Epithelial cell of prostate (primary cell): Measurements from ENCODE around the gene ZNF679.
A peak's percentile ranks its signal among the peaks of the same experiment; 100 is the strongest.
"Not testable (repeated sequence)": the region's sequence is repeated elsewhere in the genome, so short reads cannot be mapped to it uniquely, and the experiment has no call there.

Source experiments
- DNase-seq: peaks from one replicate; pipeline ENCODE4 v3.0.0-alpha.2; 2011; ENCODE audit warnings: low read depth, low spot score
- H3K27ac ChIP-seq: fragments of 450-650 bp; 2 replicates; pipeline ENCODE4 v1.5.1; 2017; ENCODE audit warnings: mild to moderate bottlenecking

The ZNF679 gene

DNA sequence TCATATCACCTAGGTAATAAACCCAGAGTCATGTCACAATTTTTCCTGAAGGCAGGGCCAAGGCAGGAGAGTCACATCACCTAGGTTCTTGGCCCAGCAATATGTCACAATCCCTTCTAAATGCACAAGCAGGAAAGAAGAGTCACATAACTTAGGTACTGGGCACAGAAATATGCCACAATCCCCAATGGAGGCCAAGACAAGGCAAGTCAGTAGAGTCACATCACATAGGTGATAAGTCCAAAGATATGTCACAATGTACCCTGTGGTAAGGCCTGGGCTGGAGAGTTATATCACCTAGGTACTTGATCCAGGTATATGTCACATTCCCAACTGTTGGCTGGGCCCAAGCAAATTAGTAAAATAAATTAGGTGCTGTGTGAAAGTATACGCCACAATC is at the start of gene ZNF679:
Gene ZNF679 (plus strand): TSS at position 301 of the 400 bp plus-strand sequence. CDS start 20,644 bp downstream, outside the sequence.
- not testable (repeated sequence) for DNase-seq, H3K27ac ChIP-seq

DNA sequence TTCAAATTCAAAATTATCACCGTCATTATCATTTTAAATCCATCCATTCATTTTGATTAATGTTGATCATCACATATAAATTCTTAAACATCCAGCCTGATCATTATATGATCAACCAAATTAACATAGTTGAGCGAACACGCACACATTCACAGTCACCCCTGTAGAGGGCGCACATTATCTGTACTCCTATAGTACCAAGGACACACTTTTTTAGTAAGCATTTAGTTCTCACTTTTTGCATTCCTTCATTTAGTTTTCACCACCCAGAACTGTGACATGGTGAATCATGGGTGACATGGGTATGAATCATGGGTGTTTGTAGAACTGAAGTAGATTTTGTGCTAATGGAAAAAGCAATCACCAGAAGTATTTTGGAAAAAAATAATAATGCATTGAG is 47.3 kb upstream of the ZNF679 start:
- DNase-seq: no peak
- no peak overlapping the region for H3K27ac ChIP-seq

- DNase-seq: no peak
- H3K27ac ChIP-seq: no peak overlapping the region
Observed at GRCh38 chr7:64181586-64181985, 46.7 kb upstream of the ZNF679 start.

DNA sequence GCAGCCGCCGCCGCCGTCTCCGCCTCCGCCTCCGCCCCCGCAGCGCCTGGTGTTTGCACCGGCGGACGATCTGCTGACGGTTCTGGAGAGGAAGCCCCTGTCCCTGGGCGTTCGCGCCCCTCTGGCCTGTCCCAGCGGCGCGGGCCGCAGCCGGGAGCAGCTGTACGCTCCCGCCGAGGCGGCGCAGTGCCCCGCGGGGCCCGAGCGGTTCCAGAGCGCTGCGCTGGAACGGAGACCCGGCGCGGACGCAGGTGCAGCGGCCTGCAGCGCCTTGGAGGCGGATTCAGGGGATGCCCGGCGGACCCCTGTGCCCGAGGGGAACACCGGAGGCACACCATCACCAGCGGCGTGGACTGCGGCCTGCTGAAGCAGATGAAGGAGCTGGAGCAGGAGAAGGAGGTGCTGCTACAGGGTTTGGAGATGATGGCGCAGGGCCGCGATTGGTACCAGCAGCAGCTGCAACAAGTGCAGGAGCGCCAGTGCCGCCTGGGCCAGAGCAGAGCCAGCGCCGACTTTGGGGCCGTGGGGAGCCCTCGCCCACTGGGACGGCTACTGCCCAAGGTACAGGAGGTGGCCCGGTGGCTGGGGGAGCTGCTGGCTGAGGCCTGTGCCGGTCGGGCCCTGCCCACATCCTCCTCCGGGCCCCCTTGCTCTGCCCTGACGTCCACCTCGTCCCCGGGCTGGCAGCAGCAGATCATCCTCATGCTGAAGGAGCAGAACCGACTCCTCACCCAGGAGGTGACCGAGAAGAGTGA is 46.1 kb upstream of the ZNF679 start:
- DNase-seq: no peak
- H3K27ac ChIP-seq: no peak overlapping the region

DNA sequence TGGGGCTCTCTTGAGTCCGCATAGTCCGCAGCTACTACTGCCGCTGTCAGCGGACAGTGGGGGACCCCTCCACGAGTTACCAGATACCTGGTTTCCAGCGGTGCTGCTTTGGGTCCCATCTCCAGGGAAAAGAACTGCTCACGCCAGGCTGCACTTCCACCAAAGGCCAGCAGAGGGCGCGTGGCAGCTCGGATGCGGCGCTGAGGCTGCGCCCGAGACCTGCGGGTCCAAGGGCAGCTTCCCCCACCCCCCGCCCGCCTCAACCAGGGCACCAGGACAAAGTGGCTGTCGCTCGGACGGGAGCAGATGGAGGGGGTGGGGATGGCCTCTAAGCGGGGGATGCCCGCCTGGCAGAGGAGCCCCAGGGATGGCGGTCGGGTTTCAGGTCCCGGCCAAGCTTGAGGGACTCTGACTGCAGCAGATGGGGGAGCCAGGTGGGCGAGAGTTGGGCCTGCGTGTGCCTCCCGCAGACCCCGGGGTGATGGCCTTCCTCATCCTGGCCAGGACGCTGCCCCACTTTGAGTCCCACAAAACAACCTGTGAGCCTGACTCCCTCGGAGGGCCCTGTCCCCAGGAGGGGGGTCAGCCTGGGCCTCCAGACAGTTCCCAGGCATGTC is 45.0 kb upstream of the ZNF679 start:
- H3K27ac ChIP-seq: no peak overlapping the region

GRCh38 chr7:64183827-64184372 is 44.4 kb upstream of the ZNF679 start:
- no peak overlapping the region for H3K27ac ChIP-seq
- no peak for DNase-seq

More for the DNA sequence above, 45.0 kb upstream of the ZNF679 start:
- DNase-seq: no peak

- no peak for DNase-seq
- no peak overlapping the region for H3K27ac ChIP-seq
Observed at GRCh38 chr7:64184376-64184775, 43.9 kb upstream of the ZNF679 start.

GRCh38 chr7:64187408-64187807 is 40.9 kb upstream of the ZNF679 start:
- no peak for DNase-seq
- no peak overlapping the region for H3K27ac ChIP-seq

DNA sequence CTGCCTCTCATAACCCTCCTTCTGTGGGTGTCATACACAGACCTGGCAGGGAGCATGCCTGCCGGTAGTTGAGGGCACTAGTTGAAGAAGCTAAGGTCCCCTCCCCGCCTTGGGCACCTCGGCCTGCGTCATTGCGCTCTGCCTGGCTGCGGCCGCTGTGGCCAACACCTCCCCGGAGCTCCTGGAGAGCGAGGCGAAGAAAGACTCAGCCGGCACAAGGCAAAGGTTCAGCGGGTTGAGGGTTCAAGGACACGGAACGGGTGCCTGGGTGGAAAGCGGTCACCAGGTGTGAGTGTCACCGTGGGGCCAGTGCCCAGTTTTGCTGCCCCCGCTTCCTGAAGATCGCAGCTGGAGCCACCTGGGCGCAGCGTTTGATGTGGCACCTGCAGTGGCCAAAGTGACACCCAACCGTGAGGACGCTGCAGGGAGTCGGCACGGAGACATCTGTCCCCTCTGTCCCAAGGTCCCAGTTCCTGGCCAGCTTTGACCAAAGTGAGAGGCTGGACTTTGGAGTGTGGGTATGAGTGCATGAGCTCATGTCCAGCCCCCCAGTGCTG is 36.0 kb upstream of the ZNF679 start:
- DNase-seq: no peak
- H3K27ac ChIP-seq: no peak overlapping the region

GRCh38 chr7:64192775-64193174 is 35.5 kb upstream of the ZNF679 start:
- no peak overlapping the region for H3K27ac ChIP-seq
- DNase-seq: no peak

DNA sequence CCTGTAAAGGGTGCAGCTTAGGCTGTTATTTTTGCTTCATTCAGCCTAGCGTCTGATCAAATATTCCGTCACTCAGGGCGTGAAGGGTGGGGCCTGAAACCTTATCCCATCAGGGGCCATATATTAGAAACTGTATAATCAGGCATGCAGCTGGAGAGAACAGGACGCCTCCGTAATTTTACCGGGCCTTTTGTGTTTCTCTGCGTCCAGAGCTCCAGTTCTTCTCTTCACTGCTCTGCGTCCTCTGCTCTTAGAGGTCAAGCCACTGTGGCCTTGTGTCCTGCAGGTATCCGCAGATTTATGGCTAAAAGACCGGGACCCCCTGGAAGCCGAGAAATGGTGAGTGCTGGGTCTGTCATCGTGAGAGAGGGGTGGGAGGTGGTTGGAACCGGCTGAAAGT is 21.4 kb upstream of the ZNF679 start, which contains the start of gene ZNF735:
Gene ZNF735 (plus strand): TSS at position 301 of the 400 bp plus-strand sequence. CDS start 0 bp downstream, at position 301.
- no peak for DNase-seq
- H3K27ac ChIP-seq: no peak within 1 kb of the TSS

- DNase-seq: not testable (repeated sequence)
Observed at GRCh38 chr7:64219710-64220298, 8.5 kb upstream of the ZNF679 start.

DNA sequence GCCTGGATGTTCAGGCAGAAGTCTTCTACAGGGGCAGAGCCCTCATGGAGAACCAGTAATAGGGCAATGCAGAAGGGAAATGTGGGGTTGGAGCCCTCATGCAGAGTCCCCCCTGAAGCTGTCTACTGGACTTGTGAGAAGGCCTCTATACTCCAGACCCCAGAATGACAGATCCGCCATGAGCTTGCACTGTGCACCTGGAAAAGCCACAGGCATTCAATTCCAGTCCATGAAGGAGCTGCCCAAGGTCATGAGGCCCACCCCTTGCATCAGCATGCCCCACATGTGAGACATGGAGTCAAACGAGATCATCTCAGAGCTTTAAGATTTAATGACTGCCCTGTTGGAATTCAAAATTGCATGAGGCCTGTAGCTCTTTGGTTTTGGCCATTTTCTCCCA is 4.9 kb upstream of the ZNF679 start:
- H3K27ac ChIP-seq: no peak overlapping the region
- DNase-seq: no peak

More at GRCh38 chr7:64219710-64220298, 8.5 kb upstream of the ZNF679 start:
- H3K27ac ChIP-seq: not testable (repeated sequence)

DNA sequence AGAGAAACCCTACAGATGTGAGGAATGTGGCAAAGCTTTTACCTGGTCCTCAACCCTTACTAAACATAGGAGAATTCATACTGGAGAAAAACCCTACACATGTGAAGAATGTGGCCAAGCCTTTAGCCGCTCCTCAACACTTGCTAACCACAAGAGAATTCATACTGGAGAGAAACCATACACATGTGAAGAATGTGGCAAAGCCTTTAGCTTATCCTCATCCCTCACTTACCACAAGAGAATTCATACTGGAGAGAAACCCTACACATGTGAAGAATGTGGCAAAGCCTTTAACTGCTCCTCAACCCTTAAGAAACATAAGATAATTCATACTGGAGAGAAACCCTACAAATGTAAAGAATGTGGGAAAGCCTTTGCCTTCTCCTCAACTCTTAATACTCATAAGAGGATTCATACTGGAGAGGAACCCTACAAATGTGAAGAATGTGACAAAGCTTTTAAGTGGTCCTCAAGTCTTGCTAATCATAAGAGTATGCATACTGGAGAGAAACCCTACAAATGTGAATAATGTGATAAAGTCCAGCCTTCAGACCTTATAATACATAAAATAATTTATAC is 38.2 kb downstream of the ZNF679 start:
- no peak overlapping the region for H3K27ac ChIP-seq
- no peak for DNase-seq

DNA sequence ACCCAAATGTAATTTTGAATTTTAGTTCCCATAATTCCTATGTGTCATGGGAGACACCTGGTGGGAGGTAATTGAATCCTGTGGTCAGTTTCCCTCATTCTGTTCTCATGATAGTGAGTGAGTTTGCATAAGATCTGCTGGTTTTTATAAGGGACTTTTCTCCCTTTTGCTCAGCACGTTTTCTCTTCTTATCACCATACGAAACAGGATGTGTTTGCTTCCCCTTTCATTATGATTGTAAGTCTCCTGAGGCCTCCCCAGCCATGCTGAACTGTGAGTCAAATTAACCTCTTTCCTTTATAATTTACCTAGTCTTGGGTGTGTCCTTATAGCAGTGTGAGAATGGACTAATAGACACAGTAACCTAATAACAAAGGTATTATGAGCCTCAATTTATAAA is 49.4 kb downstream of the ZNF679 start:
- no peak for DNase-seq
- H3K27ac ChIP-seq: no peak overlapping the region

- DNase-seq: no peak
- H3K27ac ChIP-seq: no peak overlapping the region
Observed at GRCh38 chr7:64294701-64295420, 66.6 kb downstream of the ZNF679 start.

GRCh38 chr7:64297418-64297817 is 69.1 kb downstream of the ZNF679 start:
- H3K27ac ChIP-seq, DNase-seq: not testable (repeated sequence)

DNA sequence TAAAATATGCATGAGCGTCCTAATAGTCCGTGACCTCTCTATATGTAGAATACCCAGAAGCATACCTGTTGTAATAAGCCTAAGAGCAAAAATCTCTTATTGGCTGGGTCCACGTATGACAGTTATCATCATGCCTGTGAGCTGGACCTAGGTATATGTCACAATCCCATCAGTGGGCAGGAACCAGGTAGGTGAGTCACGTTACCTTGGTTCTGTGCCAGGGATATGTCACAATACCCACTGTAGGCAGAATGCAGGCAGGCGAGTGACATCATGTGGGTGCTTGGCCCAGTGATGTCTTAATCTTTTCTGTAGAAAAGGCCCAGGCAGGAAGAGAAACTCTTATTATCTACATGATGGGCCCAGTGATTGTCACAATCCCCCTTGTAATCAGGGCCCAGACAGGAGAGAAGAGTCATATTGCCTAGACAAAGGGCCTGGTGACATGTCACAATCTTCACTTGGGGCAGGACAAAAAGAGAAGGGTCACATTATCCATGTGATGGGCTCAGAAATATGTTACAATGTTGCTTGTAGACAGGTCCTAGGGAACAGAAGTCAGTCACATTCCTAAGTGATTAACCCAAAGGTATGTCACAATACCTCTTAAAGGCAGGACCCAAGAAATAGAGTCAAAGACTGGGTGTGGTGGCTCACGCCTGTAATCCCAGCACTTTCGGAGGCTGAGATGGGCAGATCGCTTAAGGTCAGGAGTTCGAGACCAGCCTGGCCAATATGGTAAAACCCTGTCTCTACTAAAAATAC is 72.5 kb downstream of the ZNF679 start:
- H3K27ac ChIP-seq: peak overlapping the region; percentile 87
- DNase-seq: peak; percentile 77
